ENCODE data around the gene RELA. TPM values are rescaled to one million over a fixed set of nuclear protein-coding genes. Genes with fewer than 3 reads are reported as not detected.
"Not testable (repeated sequence)": the region's sequence is repeated elsewhere in the genome, so short reads cannot be mapped to it uniquely, and the experiment has no call there.

The RELA gene
- 10 to 100 TPM; 85.2 to 96.4 TPM for total RNA-seq

GRCh38 chr11:65662799-65663638, at the start of gene RELA:
Gene RELA (minus strand): TSS chr11:65662916. CDS start chr11:65662832, 84 bp downstream.
- peak within 1 kb of the TSS; percentile 89 for H3K4me3 Mint-ChIP-seq
- H3K27me3 Mint-ChIP-seq: no peaks in the 10 kb centered on the region
- no peaks in the 10 kb centered on the region for H3K9me3 Mint-ChIP-seq
- peaks cover 22 to 24% of the 10 kb centered on the region in 2 donors for H3K4me1 Mint-ChIP-seq (ENCODE audit: low read depth in 2 of 2)
- peak within 1 kb of the TSS; percentile 89 to 93 for H3K27ac Mint-ChIP-seq
- H3K36me3 Mint-ChIP-seq: peaks cover 17% of the 10 kb centered on the region
- ATAC-seq (peak; percentile 93), DNase-seq (ENCODE audit: low spot score) (peak; percentile 94)

GRCh38 chr11:65711785-65712632, 49.3 kb upstream of the RELA start, which contains the start of gene KAT5:
Gene KAT5 (plus strand): TSS chr11:65712252. CDS start chr11:65712268, 16 bp downstream.
- peaks cover 24 to 31% of the 10 kb centered on the region in 2 donors for H3K4me1 Mint-ChIP-seq (ENCODE audit: low read depth in 2 of 2)
- H3K36me3 Mint-ChIP-seq: peaks cover 15% of the 10 kb centered on the region
- H3K27ac Mint-ChIP-seq: peak within 1 kb of the TSS; percentile 96 to 98
- peak; percentile 98 for DNase-seq (ENCODE audit: low spot score)
- peak within 1 kb of the TSS; percentile 92 for H3K4me3 Mint-ChIP-seq
- no peaks in the 10 kb centered on the region for H3K9me3 Mint-ChIP-seq
- peak; percentile 91 to 94 for ATAC-seq
- no peaks in the 10 kb centered on the region for H3K27me3 Mint-ChIP-seq

- no peaks in the 10 kb centered on the region for H3K27me3 Mint-ChIP-seq
- H3K27ac Mint-ChIP-seq: peak overlapping the region in 1 of 2 donors; percentile 7
- DNase-seq (ENCODE audit: low spot score) (no peak), ATAC-seq (no peak)
- peaks cover 15% of the 10 kb centered on the region for H3K36me3 Mint-ChIP-seq
- no peak overlapping the region for H3K4me3 Mint-ChIP-seq
- no peaks in the 10 kb centered on the region for H3K9me3 Mint-ChIP-seq
- peaks cover 27 to 33% of the 10 kb centered on the region in 2 donors for H3K4me1 Mint-ChIP-seq (ENCODE audit: low read depth in 2 of 2)
Observed at GRCh38 chr11:65710421-65710820, 47.7 kb upstream of the RELA start.

GRCh38 chr11:65709661-65710060, 46.9 kb upstream of the RELA start:
- Mint-ChIP-seq H3K27ac (no peak overlapping the region), H3K27me3 (no peaks in the 10 kb centered on the region), H3K36me3 (peaks cover 8% of the 10 kb centered on the region), H3K4me3 (no peak overlapping the region), H3K4me1 (ENCODE audit: low read depth in 2 of 2) (peaks cover 21 to 27% of the 10 kb centered on the region in 2 donors), H3K9me3 (no peaks in the 10 kb centered on the region)
- ATAC-seq: no peak
- DNase-seq (ENCODE audit: low spot score): no peak

- H3K4me1 Mint-ChIP-seq (ENCODE audit: low read depth in 2 of 2): peaks cover 16 to 20% of the 10 kb centered on the region in 2 donors
- H3K4me3 Mint-ChIP-seq: no peak overlapping the region
- ATAC-seq: no peak
- H3K27ac Mint-ChIP-seq: no peak overlapping the region
- no peak for DNase-seq (ENCODE audit: low spot score)
- H3K27me3 Mint-ChIP-seq: no peaks in the 10 kb centered on the region
- peaks cover 1% of the 10 kb centered on the region for H3K36me3 Mint-ChIP-seq
- H3K9me3 Mint-ChIP-seq: no peaks in the 10 kb centered on the region
Observed at GRCh38 chr11:65708451-65708850, 45.7 kb upstream of the RELA start.

- peak overlapping the region; percentile 53 to 62 for H3K27ac Mint-ChIP-seq
- not testable (repeated sequence) for H3K9me3 Mint-ChIP-seq; DNase-seq (ENCODE audit: low spot score); H3K36me3 Mint-ChIP-seq; H3K27me3 Mint-ChIP-seq; ATAC-seq
- peaks cover 13 to 15% of the 10 kb centered on the region in 2 donors for H3K4me1 Mint-ChIP-seq (ENCODE audit: low read depth in 2 of 2)
- peak overlapping the region; percentile 6 for H3K4me3 Mint-ChIP-seq
Observed at GRCh38 chr11:65707002-65707401, 44.3 kb upstream of the RELA start.

GRCh38 chr11:65706303-65706763, 43.6 kb upstream of the RELA start:
- H3K4me3 Mint-ChIP-seq, H3K27ac Mint-ChIP-seq, H3K36me3 Mint-ChIP-seq, H3K27me3 Mint-ChIP-seq, H3K9me3 Mint-ChIP-seq: not testable (repeated sequence)
- ATAC-seq (peak in 1 of 2 donors; percentile 36), DNase-seq (ENCODE audit: low spot score) (peak; percentile 88)
- peaks cover 12 to 13% of the 10 kb centered on the region in 2 donors for H3K4me1 Mint-ChIP-seq (ENCODE audit: low read depth in 2 of 2)

- ATAC-seq (no peak), DNase-seq (ENCODE audit: low spot score) (no peak)
- peaks cover 10% of the 10 kb centered on the region in 2 donors for H3K4me1 Mint-ChIP-seq (ENCODE audit: low read depth in 2 of 2)
- no peak overlapping the region for H3K4me3 Mint-ChIP-seq
- no peak overlapping the region for H3K27ac Mint-ChIP-seq
- no peaks in the 10 kb centered on the region for H3K9me3 Mint-ChIP-seq
- peaks cover 0 to 8% of the 10 kb centered on the region in 2 donors for H3K27me3 Mint-ChIP-seq
- no peaks in the 10 kb centered on the region for H3K36me3 Mint-ChIP-seq
Observed at GRCh38 chr11:65703846-65704245, 41.1 kb upstream of the RELA start.

- DNase-seq (ENCODE audit: low spot score): no peak
- Mint-ChIP-seq H3K27ac (no peak overlapping the region), H3K36me3 (no peaks in the 10 kb centered on the region), H3K4me1 (ENCODE audit: low read depth in 2 of 2) (peaks cover 1 to 5% of the 10 kb centered on the region in 2 donors), H3K4me3 (no peak overlapping the region), H3K9me3 (no peaks in the 10 kb centered on the region), H3K27me3 (peaks cover 0 to 8% of the 10 kb centered on the region in 2 donors)
- no peak for ATAC-seq
Observed at GRCh38 chr11:65701686-65702085, 39.0 kb upstream of the RELA start.

- no peak for ATAC-seq
- Mint-ChIP-seq H3K4me3 (no peak overlapping the region), H3K36me3 (no peaks in the 10 kb centered on the region), H3K27me3 (peaks cover 0 to 8% of the 10 kb centered on the region in 2 donors), H3K4me1 (ENCODE audit: low read depth in 2 of 2) (peaks cover 0 to 2% of the 10 kb centered on the region in 2 donors), H3K9me3 (no peaks in the 10 kb centered on the region), H3K27ac (no peak overlapping the region)
- no peak for DNase-seq (ENCODE audit: low spot score)
Observed at GRCh38 chr11:65700399-65700798, 37.7 kb upstream of the RELA start.

GRCh38 chr11:65699306-65699705, 36.6 kb upstream of the RELA start:
- Mint-ChIP-seq H3K36me3 (no peaks in the 10 kb centered on the region), H3K27ac (no peak overlapping the region), H3K9me3 (no peaks in the 10 kb centered on the region), H3K4me1 (ENCODE audit: low read depth in 2 of 2) (peaks cover 3 to 9% of the 10 kb centered on the region in 2 donors), H3K4me3 (no peak overlapping the region), H3K27me3 (peaks cover 0 to 8% of the 10 kb centered on the region in 2 donors)
- ATAC-seq (no peak), DNase-seq (ENCODE audit: low spot score) (no peak)

- H3K36me3 Mint-ChIP-seq: no peaks in the 10 kb centered on the region
- H3K9me3 Mint-ChIP-seq: no peaks in the 10 kb centered on the region
- peaks cover 8 to 15% of the 10 kb centered on the region in 2 donors for H3K4me1 Mint-ChIP-seq (ENCODE audit: low read depth in 2 of 2)
- ATAC-seq: no peak
- peak overlapping the region in 1 of 2 donors; percentile 66 for H3K27ac Mint-ChIP-seq
- no peak overlapping the region for H3K4me3 Mint-ChIP-seq
- peaks cover 0 to 8% of the 10 kb centered on the region in 2 donors for H3K27me3 Mint-ChIP-seq
- no peak for DNase-seq (ENCODE audit: low spot score)
Observed at GRCh38 chr11:65698205-65698604, 35.5 kb upstream of the RELA start.

GRCh38 chr11:65696802-65697552, 34.3 kb upstream of the RELA start:
- H3K27ac Mint-ChIP-seq: no peak overlapping the region
- H3K4me3 Mint-ChIP-seq: no peak overlapping the region
- ATAC-seq (no peak), DNase-seq (ENCODE audit: low spot score) (no peak)
- H3K36me3 Mint-ChIP-seq: no peaks in the 10 kb centered on the region
- H3K27me3 Mint-ChIP-seq: peaks cover 0 to 8% of the 10 kb centered on the region in 2 donors
- H3K4me1 Mint-ChIP-seq (ENCODE audit: low read depth in 2 of 2): peaks cover 8 to 18% of the 10 kb centered on the region in 2 donors
- no peaks in the 10 kb centered on the region for H3K9me3 Mint-ChIP-seq
